ENCODE measurements around the gene HOXA6. TPM values are rescaled to one million over a fixed set of nuclear protein-coding genes. Genes with fewer than 3 reads are reported as not detected.

HOXA6 gene
- total RNA-seq, 2 experiments from 2014 or later: 4.1 to 12.0 TPM

DNA sequence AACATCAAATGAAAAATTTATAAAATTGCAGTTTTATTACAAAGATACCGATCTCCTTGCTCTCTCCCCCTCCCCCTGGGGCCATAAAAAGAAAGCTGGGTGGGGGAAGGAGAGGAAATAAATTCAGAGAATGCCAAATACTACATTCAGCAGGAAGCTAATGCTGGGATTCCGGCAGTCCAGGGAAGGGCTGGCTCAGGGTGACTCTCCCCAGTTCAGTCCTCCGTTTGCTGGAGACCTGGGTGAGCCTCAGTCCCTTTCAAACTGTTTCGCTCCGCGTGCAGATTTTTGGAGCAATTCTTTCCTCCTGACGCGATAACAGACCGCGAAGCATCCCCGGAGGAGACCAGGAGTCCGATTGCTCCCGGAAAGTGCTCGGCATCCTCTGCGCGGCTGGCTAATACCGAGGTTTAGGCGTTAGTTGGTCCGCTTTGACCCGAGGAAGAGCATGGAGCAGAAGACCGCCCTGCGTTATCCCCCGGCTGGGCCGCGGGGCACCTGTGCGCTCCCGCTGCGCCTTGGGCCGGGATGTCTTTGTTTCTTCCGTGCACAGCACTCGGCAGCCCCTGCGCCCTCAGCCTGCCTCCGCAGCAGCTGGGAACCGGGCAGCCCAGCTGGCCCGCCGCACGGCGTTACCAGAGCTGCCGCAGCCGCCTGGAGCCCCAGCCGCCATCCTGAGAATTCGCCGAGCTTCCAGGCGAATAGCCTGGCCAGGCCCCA is 41.2 kb downstream of the HOXA6 start:
- DNase-seq (ENCODE audit: low spot score): no peak
- Histone ChIP-seq H3K9me2 (ENCODE audit: insufficient read depth, low read length) (no peaks in the 10 kb centered on the region), H3K79me2 (ENCODE audit: insufficient read depth, low read depth, low read length) (no peaks in the 10 kb centered on the region), H3K4me3 (ENCODE audit: low read depth, low read length, poor library complexity, severe bottlenecking) (no peak overlapping the region), H2AFZ (ENCODE audit: low read length) (no peak overlapping the region), H4K20me1 (ENCODE audit: insufficient read depth, low read length) (no peaks in the 10 kb centered on the region), H3K36me3 (ENCODE audit: insufficient read depth, low read length) (no peaks in the 10 kb centered on the region), H3K4me2 (ENCODE audit: low read length) (no peak overlapping the region), H3K9me3 (ENCODE audit: low read length) (no peaks in the 10 kb centered on the region), H3K4me1 (ENCODE audit: insufficient read depth, low read length, poor library complexity, severe bottlenecking) (no peaks in the 10 kb centered on the region), H3K27ac (ENCODE audit: low read depth, low read length, poor library complexity, severe bottlenecking) (no peak overlapping the region)
- intact Hi-C loops (cut with micrococcal nuclease; ENCODE audit: unreplicated experiment): no loop called here
- no TSS peak for BruUV-seq (replicated peaks)
- TF ChIP-seq, protein P1, sequence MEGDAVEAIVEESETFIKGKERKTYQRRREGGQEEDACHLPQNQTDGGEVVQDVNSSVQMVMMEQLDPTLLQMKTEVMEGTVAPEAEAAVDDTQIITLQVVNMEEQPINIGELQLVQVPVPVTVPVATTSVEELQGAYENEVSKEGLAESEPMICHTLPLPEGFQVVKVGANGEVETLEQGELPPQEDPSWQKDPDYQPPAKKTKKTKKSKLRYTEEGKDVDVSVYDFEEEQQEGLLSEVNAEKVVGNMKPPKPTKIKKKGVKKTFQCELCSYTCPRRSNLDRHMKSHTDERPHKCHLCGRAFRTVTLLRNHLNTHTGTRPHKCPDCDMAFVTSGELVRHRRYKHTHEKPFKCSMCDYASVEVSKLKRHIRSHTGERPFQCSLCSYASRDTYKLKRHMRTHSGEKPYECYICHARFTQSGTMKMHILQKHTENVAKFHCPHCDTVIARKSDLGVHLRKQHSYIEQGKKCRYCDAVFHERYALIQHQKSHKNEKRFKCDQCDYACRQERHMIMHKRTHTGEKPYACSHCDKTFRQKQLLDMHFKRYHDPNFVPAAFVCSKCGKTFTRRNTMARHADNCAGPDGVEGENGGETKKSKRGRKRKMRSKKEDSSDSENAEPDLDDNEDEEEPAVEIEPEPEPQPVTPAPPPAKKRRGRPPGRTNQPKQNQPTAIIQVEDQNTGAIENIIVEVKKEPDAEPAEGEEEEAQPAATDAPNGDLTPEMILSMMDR (conservative IDR thresholded peaks at IDR 0.05; ENCODE audit: low read length): no peak
- CTCF ChIA-PET (ENCODE audit: unreplicated experiment): interaction anchor here (0.8 kb wide), 1 partner anchor 10 kb away, joined by 3 read pairs; the partner anchor contains the start of gene HOXA1
- POLR2A ChIA-PET: no interaction called here

DNA sequence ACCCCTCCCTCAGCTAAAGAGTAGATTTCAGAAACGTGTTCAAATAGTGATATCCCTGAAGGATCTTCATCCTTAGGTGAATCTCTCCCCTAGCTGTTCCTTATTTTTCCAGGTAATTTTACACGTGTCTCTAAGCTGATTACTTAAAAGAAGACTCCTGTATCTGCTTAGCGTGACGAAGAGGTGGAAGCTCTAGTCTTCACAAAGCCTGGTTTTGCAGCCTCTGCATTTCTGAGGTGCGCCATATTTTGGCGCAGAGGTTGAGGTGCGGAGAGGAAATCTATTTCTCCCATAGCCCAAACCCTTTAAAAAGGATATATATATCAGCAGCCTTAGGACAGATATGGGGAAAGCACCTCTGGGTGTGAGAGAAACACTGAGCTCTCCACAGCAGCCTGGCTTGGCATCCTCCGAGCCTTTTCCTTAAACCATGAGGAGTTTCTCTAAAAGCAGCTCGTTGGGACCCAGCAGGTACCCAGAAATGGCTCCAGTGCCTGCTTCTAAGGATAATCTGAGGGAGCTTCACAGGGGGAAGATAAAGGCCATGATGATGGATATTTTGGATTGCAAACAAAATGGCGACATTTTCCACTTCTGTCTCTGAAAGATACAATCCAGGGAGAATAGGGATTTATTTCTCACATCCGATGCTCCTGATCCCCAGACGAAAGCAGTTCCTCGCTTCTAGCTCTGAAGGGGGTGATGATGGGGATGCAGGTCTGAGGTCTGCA is 42.1 kb downstream of the HOXA6 start:
- H3K36me3 ChIP-seq (ENCODE audit: insufficient read depth, low read length): no peaks in the 10 kb centered on the region
- TF ChIP-seq, protein P1 (conservative IDR thresholded peaks at IDR 0.05; ENCODE audit: low read length): no peak
- TF ChIP-seq EZH2phosphoT487 (IDR thresholded peaks at IDR 0.05; ENCODE audit: borderline replicate concordance, low read depth, low read length): no peak
- H3K9me2 ChIP-seq (ENCODE audit: insufficient read depth, low read length): no peaks in the 10 kb centered on the region
- intact Hi-C loops (cut with micrococcal nuclease; ENCODE audit: unreplicated experiment): no loop called here
- H2AFZ ChIP-seq (ENCODE audit: low read length): no peak overlapping the region
- no peak overlapping the region for H3K4me3 ChIP-seq (ENCODE audit: low read depth, low read length, poor library complexity, severe bottlenecking)
- CTCF ChIA-PET (ENCODE audit: unreplicated experiment): interaction anchor here (0.8 kb wide), 1 partner anchor 9 kb away, joined by 3 read pairs; the partner anchor contains the start of gene HOXA1
- POLR2A ChIA-PET: interaction anchor here (1.2 kb wide), 1 partner anchor 11 kb away, joined by 4 read pairs; no protein-coding TSS in a partner anchor
- DNase-seq (ENCODE audit: low spot score): no peak
- H3K9me3 ChIP-seq (ENCODE audit: low read length): no peaks in the 10 kb centered on the region
- H3K27ac ChIP-seq (ENCODE audit: low read depth, low read length, poor library complexity, severe bottlenecking): no peak overlapping the region
- no peaks in the 10 kb centered on the region for H4K20me1 ChIP-seq (ENCODE audit: insufficient read depth, low read length)
- no peak overlapping the region for H3K4me2 ChIP-seq (ENCODE audit: low read length)
- H3K79me2 ChIP-seq (ENCODE audit: insufficient read depth, low read depth, low read length): no peaks in the 10 kb centered on the region
- no peaks in the 10 kb centered on the region for H3K4me1 ChIP-seq (ENCODE audit: insufficient read depth, low read length, poor library complexity, severe bottlenecking)
- BruUV-seq (replicated peaks): no TSS peak
